NCI-H187 treated with DMSO at 0.1 percent for 48 hours (cell line): ENCODE measurements around the gene SIAH3.

Source experiments
- DNase-seq: peaks from one replicate; lab custom pipeline; 2025; lab: John Stamatoyannopoulos, UW

Gene SIAH3

GRCh38 chr13:45863709-45864590 is 12.4 kb upstream of the SIAH3 start:
- DNase-seq, result no peak

- DNase-seq, result no peak
Observed at GRCh38 chr13:45861322-45861721, 9.8 kb upstream of the SIAH3 start.

GRCh38 chr13:45860240-45860639 is 8.7 kb upstream of the SIAH3 start:
- no peak for DNase-seq

- no peak for DNase-seq
Observed at GRCh38 chr13:45859705-45860104, 8.2 kb upstream of the SIAH3 start.

GRCh38 chr13:45852494-45852893 is 941 bp upstream of the SIAH3 start:
- no peak for DNase-seq

- no peak for DNase-seq
Observed at GRCh38 chr13:45851956-45852355, 403 bp upstream of the SIAH3 start.

- DNase-seq, result no peak
Observed at GRCh38 chr13:45850027-45850613, 1.4 kb downstream of the SIAH3 start.

- no peak for DNase-seq
Observed at GRCh38 chr13:45849408-45849807, 2.1 kb downstream of the SIAH3 start.

- peak; percentile 63 for DNase-seq
Observed at GRCh38 chr13:45847554-45848224, 3.9 kb downstream of the SIAH3 start.

GRCh38 chr13:45846681-45847080 is 4.9 kb downstream of the SIAH3 start:
- no peak for DNase-seq

- no peak for DNase-seq
Observed at GRCh38 chr13:45838171-45838745, 13.3 kb downstream of the SIAH3 start.

- no peak for DNase-seq
Observed at GRCh38 chr13:45837111-45837510, 14.4 kb downstream of the SIAH3 start.

- no peak for DNase-seq
Observed at GRCh38 chr13:45834411-45834994, 17.1 kb downstream of the SIAH3 start.

GRCh38 chr13:45833663-45834375 is 17.7 kb downstream of the SIAH3 start:
- DNase-seq, result no peak

- DNase-seq, result no peak
Observed at GRCh38 chr13:45833242-45833641, 18.3 kb downstream of the SIAH3 start.

- DNase-seq, result no peak
Observed at GRCh38 chr13:45831851-45832250, 19.7 kb downstream of the SIAH3 start.

GRCh38 chr13:45830121-45830520 is 21.4 kb downstream of the SIAH3 start:
- DNase-seq, result no peak

GRCh38 chr13:45828256-45828968 is 23.1 kb downstream of the SIAH3 start:
- no peak for DNase-seq

GRCh38 chr13:45827318-45827717 is 24.2 kb downstream of the SIAH3 start:
- no peak for DNase-seq

- DNase-seq, result peak; percentile 16
Observed at GRCh38 chr13:45826731-45827130, 24.8 kb downstream of the SIAH3 start.

- no peak for DNase-seq
Observed at GRCh38 chr13:45825387-45825650, 26.2 kb downstream of the SIAH3 start.
